ENCODE results near the gene COL1A2.

GRCh38 chr7:94400643-94401427 is 6.1 kb downstream of the COL1A2 start:
- TF ChIP-seq CTCF (IDR thresholded peaks at IDR 0.05) (no peak), E2F1 (CRISPR knock-in tag; IDR thresholded peaks at IDR 0.05) (no peak), IRF1 (CRISPR knock-in tag; IDR thresholded peaks at IDR 0.05) (no peak), USF2 (CRISPR knock-in tag; IDR thresholded peaks at IDR 0.05) (no peak), MAX (CRISPR knock-in tag; IDR thresholded peaks at IDR 0.05) (no peak), ZNF671 (CRISPR knock-in tag; IDR thresholded peaks at IDR 0.05) (no peak), MXD4 (CRISPR knock-in tag; IDR thresholded peaks at IDR 0.05; ENCODE audit: borderline replicate concordance) (no peak), ATF6 (CRISPR knock-in tag; IDR thresholded peaks at IDR 0.05) (no peak), NFYB (CRISPR knock-in tag; conservative IDR thresholded peaks at IDR 0.05; ENCODE audit: low read depth) (no peak), TP53 (CRISPR knock-in tag; IDR thresholded peaks at IDR 0.05) (no peak), KAT7 (CRISPR knock-in tag; IDR thresholded peaks at IDR 0.05; ENCODE audit: borderline replicate concordance) (no peak), TCF7 (CRISPR knock-in tag; IDR thresholded peaks at IDR 0.05; ENCODE audit: low read depth) (no peak), FOXJ3 (CRISPR knock-in tag; IDR thresholded peaks at IDR 0.05; ENCODE audit: borderline replicate concordance) (no peak), ZSCAN18 (CRISPR knock-in tag; IDR thresholded peaks at IDR 0.05) (no peak)

Data from WTC11 (cell line).